GM12892 (cell line): ENCODE measurements around the gene EXOC7.

Experiments
- POLR2A ChIP-seq: IDR thresholded peaks from 2 replicates; pipeline ENCODE4 v1.6.1; 2011; ENCODE audit warnings: low read depth, low read length, control low read depth
- POLR2AphosphoS5 ChIP-seq: IDR thresholded peaks from 2 replicates; pipeline ENCODE4 v1.6.1; 2011; ENCODE audit warnings: low read depth, low read length, control low read depth
- TAF1 ChIP-seq: IDR thresholded peaks from 2 replicates; pipeline ENCODE4 v1.6.1; 2011; ENCODE audit warnings: low read depth, mild to moderate bottlenecking, control low read depth, low read length, borderline replicate concordance

DNA sequence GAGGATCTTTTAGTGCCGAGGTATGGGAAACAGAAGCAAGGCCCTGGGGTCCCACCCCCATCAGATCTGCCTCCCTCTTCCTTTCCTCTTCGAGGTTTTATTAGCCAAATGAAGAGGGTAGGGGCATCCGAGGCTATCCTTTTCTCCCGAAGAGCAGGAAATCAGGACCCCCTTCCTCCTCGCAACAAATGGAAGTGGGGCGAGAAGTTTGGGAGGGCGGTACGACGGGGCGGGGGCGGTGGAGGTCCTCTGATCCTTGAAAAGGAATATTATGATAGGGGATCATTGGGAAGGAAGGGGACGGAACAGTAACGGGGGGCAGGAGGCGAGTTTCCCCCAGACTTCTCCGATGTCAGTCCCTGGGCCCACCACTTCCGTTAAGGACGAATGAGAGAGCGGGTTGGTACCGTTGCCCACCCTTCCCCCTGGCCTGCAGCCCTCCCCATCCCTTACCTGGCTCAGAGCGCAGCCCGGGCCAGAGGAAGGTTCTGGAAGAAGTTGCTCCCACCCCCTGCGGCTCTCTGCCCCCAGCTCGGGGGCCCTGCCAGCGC lies 37.1 kb upstream of the EXOC7 start:
- TF ChIP-seq POLR2AphosphoS5 (no peak), TAF1 (no peak), POLR2A (no peak)
